DOHH2 (cell line): ENCODE data around the gene SH3D19.

Experiments
- H3F3A ChIP-seq: fragments of 200-600 bp; sonication (generic), shearing (Covaris generic); 2 replicates; pipeline ENCODE4 v1.6.0; 2016; ENCODE audit warnings: antibody characterized with exemption, mild to moderate bottlenecking; ENCODE audit not compliant: control insufficient read depth, insufficient read depth
- H3K27ac ChIP-seq: fragments of 200-600 bp; sonication (generic); 2 replicates; pipeline ENCODE4 v1.5.1; 2014; ENCODE audit warnings: low read depth, mild to moderate bottlenecking, low read length, moderate library complexity
- H3K27me3 ChIP-seq: fragments of 200-600 bp; sonication (generic); 2 replicates; pipeline ENCODE4 v1.6.1; 2014; ENCODE audit warnings: mild to moderate bottlenecking, low read length, mixed read lengths; ENCODE audit not compliant: control insufficient read depth
- H3K36me3 ChIP-seq: fragments of 200-600 bp; sonication (generic); 2 replicates; pipeline ENCODE4 v1.6.1; 2014; ENCODE audit warnings: mild to moderate bottlenecking, low read length, moderate library complexity, mixed read lengths; ENCODE audit not compliant: control insufficient read depth
- H3K4me1 ChIP-seq: fragments of 200-600 bp; sonication (generic); 2 replicates; pipeline ENCODE4 v1.6.1; 2014; ENCODE audit warnings: mild to moderate bottlenecking, low read length, mixed read lengths; ENCODE audit not compliant: control insufficient read depth
- H3K4me2 ChIP-seq: fragments of 200-600 bp; sonication (generic); 2 replicates; pipeline ENCODE4 v1.6.0; 2014; ENCODE audit warnings: mild to moderate bottlenecking, low read length, moderate library complexity
- H3K4me3 ChIP-seq: fragments of 200-600 bp; sonication (generic); 2 replicates; pipeline ENCODE4 v1.5.1; 2014; ENCODE audit warnings: mild to moderate bottlenecking, low read length, mixed read lengths
- H3K79me2 ChIP-seq: fragments of 200-600 bp; sonication (generic); 2 replicates; pipeline ENCODE4 v1.6.1; 2014; ENCODE audit warnings: mild to moderate bottlenecking, low read length, mixed read lengths; ENCODE audit not compliant: control insufficient read depth
- H3K9me2 ChIP-seq: fragments of 200-600 bp; sonication (generic); replicated peaks from 2 replicates; pipeline ENCODE4 v1.6.1; 2014; ENCODE audit warnings: mild to moderate bottlenecking, low read length, mixed read lengths; ENCODE audit not compliant: control insufficient read depth
- H3K9me3 ChIP-seq: fragments of 200-600 bp; sonication (generic); 2 replicates; pipeline ENCODE4 v1.6.1; 2014; ENCODE audit warnings: antibody characterized with exemption, low read length, mixed read lengths; ENCODE audit not compliant: control insufficient read depth, insufficient read depth
- H4K20me1 ChIP-seq: fragments of 200-600 bp; sonication (generic); 2 replicates; pipeline ENCODE4 v1.6.0; 2014; ENCODE audit warnings: low read depth, mild to moderate bottlenecking, antibody characterized with exemption, low read length, moderate library complexity; ENCODE audit not compliant: control insufficient read depth, insufficient read depth
- CTCF ChIP-seq: fragments of 200-600 bp; sonication (generic); IDR thresholded peaks from one replicate; pipeline ENCODE4 v1.5.1; 2014; ENCODE audit warnings: antibody characterized with exemption, mild to moderate bottlenecking, low read depth, low read length; ENCODE audit not compliant: poor library complexity, severe bottlenecking
- EZH2phosphoT487 ChIP-seq: fragments of 200-600 bp; sonication (generic); IDR thresholded peaks from 2 replicates; pipeline ENCODE4 v1.6.1; 2017; ENCODE audit warnings: borderline replicate concordance, mild to moderate bottlenecking, antibody characterized with exemption, low read length, moderate library complexity, mixed read lengths

Gene SH3D19

GRCh38 chr4:151355155-151355554 lies 29.8 kb upstream of the SH3D19 start:
- Histone ChIP-seq H3K27me3 (no peaks in the 10 kb centered on the region), H3K27ac (no peak overlapping the region), H3K4me2 (no peak overlapping the region), H3K9me3 (no peaks in the 10 kb centered on the region), H3F3A (no peaks in the 10 kb centered on the region), H4K20me1 (no peaks in the 10 kb centered on the region), H3K79me2 (no peaks in the 10 kb centered on the region), H3K36me3 (no peaks in the 10 kb centered on the region), H3K4me1 (no peaks in the 10 kb centered on the region), H3K9me2 (no peaks in the 10 kb centered on the region), H3K4me3 (no peak overlapping the region)
- no peak for TF ChIP-seq CTCF
- TF ChIP-seq EZH2phosphoT487 = no peak

GRCh38 chr4:151347490-151348235 lies 22.3 kb upstream of the SH3D19 start:
- Histone ChIP-seq H3K36me3 (no peaks in the 10 kb centered on the region), H3K4me2 (no peak overlapping the region), H3K27ac (no peak overlapping the region), H3K9me3 (no peaks in the 10 kb centered on the region), H3F3A (no peaks in the 10 kb centered on the region), H3K4me1 (no peaks in the 10 kb centered on the region), H4K20me1 (no peaks in the 10 kb centered on the region), H3K79me2 (no peaks in the 10 kb centered on the region), H3K27me3 (no peaks in the 10 kb centered on the region), H3K9me2 (no peaks in the 10 kb centered on the region), H3K4me3 (no peak overlapping the region)
- TF ChIP-seq EZH2phosphoT487 = no peak
- TF ChIP-seq CTCF = no peak

- Histone ChIP-seq H3K4me1 (no peaks in the 10 kb centered on the region), H3K36me3 (no peaks in the 10 kb centered on the region)
- no peak for TF ChIP-seq EZH2phosphoT487
- no peak for TF ChIP-seq CTCF
These were observed 19.5 kb upstream of the SH3D19 start for GRCh38 chr4:151344948-151345347.

More at GRCh38 chr4:151344948-151345347, 19.5 kb upstream of the SH3D19 start:
- Histone ChIP-seq H4K20me1 (no peaks in the 10 kb centered on the region), H3K27me3 (no peaks in the 10 kb centered on the region), H3K79me2 (no peaks in the 10 kb centered on the region), H3F3A (no peaks in the 10 kb centered on the region), H3K9me2 (no peaks in the 10 kb centered on the region), H3K4me3 (no peak overlapping the region), H3K4me2 (no peak overlapping the region), H3K9me3 (no peaks in the 10 kb centered on the region), H3K27ac (no peak overlapping the region)
